A549 (cell line): ENCODE data around the gene C19orf81.

ENCODE experiments used
- CHD2 ChIP-seq: fragments of 150-350 bp; IDR thresholded peaks from 2 replicates; pipeline ENCODE4 v1.6.1; 2014; ENCODE audit warnings: low read length; ENCODE audit not compliant: partially characterized antibody
- CTCF ChIP-seq: fragments of >200 bp; sonication (Bioruptor Twin); formaldehyde crosslinking; IDR thresholded peaks from 3 replicates; pipeline ENCODE4 v1.5.1; 2016
- HDAC2 ChIP-seq: fragments of 200-600 bp; sonication (generic); IDR thresholded peaks from 2 replicates; pipeline ENCODE4 v1.6.1; 2016
- HEYL ChIP-seq: fragments of 250-450 bp; sonication (Bioruptor Pico); IDR thresholded peaks from 2 replicates; pipeline ENCODE4 v1.8.0; 2021; ENCODE audit warnings: mild to moderate bottlenecking, moderate library complexity
- JUN ChIP-seq, 2 experiments: fragments of >200 bp; sonication (Bioruptor Twin); formaldehyde crosslinking; IDR thresholded peaks; 2 replicates in 1 of 2; 3 replicates in 1 of 2; pipeline ENCODE4 v1.6.1; 2016 to 2017
- POLR2A ChIP-seq: IDR thresholded peaks from 2 replicates; pipeline ENCODE4 v1.6.1; 2012; ENCODE audit warnings: mild to moderate bottlenecking, low read length
- RAD21 ChIP-seq, 2 experiments: fragments of >200 bp in 1 of 2; sonication (Bioruptor Twin) in 1 of 2; formaldehyde crosslinking in 1 of 2; IDR thresholded peaks in 1 of 2; conservative IDR thresholded peaks in 1 of 2; 2 replicates in 1 of 2; 3 replicates in 1 of 2; pipeline ENCODE4 v1.6.1; 2012 to 2018; ENCODE audit warnings: inconsistent platforms in 1 of 2
- TF ChIP-seq, protein P1 (sequence below): fragments of 200-600 bp; sonication (generic); IDR thresholded peaks from 2 replicates; pipeline ENCODE4 v1.6.1; 2016; ENCODE audit warnings: antibody characterized with exemption, mild to moderate bottlenecking, moderate library complexity
- TF ChIP-seq, protein P2 (sequence below): fragments of 450-650 bp; IDR thresholded peaks from 2 replicates; pipeline ENCODE4 v1.6.1; 2014; ENCODE audit warnings: antibody characterized with exemption

DNA sequence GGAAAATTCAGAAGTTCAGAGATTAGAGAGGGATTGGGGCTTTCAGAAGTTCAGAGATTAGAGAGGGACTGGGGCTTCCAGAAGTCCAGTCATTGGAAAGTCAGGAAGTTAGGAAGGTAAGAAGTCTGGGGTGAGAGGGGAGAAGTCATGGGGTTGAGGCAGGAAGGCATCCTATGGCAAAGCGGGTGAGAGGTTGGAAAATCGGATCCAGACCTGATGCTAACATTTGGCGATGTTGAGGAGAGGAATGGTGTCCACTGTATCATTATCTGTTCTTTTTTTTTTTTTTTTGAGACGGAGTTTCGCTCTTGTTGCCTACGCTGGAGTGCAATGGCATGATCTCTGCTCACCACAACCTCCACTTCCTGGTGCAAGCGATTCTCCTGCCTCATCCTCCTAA lies 20.7 kb upstream of the C19orf81 start:
- no peak for TF ChIP-seq JUN (IDR thresholded peaks at IDR 0.05)
- TF ChIP-seq HEYL, result no peak
- TF ChIP-seq HDAC2, result no peak
- no peak for TF ChIP-seq CTCF
- TF ChIP-seq POLR2A, result no peak
- TF ChIP-seq, protein P1, sequence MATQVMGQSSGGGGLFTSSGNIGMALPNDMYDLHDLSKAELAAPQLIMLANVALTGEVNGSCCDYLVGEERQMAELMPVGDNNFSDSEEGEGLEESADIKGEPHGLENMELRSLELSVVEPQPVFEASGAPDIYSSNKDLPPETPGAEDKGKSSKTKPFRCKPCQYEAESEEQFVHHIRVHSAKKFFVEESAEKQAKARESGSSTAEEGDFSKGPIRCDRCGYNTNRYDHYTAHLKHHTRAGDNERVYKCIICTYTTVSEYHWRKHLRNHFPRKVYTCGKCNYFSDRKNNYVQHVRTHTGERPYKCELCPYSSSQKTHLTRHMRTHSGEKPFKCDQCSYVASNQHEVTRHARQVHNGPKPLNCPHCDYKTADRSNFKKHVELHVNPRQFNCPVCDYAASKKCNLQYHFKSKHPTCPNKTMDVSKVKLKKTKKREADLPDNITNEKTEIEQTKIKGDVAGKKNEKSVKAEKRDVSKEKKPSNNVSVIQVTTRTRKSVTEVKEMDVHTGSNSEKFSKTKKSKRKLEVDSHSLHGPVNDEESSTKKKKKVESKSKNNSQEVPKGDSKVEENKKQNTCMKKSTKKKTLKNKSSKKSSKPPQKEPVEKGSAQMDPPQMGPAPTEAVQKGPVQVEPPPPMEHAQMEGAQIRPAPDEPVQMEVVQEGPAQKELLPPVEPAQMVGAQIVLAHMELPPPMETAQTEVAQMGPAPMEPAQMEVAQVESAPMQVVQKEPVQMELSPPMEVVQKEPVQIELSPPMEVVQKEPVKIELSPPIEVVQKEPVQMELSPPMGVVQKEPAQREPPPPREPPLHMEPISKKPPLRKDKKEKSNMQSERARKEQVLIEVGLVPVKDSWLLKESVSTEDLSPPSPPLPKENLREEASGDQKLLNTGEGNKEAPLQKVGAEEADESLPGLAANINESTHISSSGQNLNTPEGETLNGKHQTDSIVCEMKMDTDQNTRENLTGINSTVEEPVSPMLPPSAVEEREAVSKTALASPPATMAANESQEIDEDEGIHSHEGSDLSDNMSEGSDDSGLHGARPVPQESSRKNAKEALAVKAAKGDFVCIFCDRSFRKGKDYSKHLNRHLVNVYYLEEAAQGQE, result no peak
- no peak for TF ChIP-seq CHD2
- TF ChIP-seq, protein P2, sequence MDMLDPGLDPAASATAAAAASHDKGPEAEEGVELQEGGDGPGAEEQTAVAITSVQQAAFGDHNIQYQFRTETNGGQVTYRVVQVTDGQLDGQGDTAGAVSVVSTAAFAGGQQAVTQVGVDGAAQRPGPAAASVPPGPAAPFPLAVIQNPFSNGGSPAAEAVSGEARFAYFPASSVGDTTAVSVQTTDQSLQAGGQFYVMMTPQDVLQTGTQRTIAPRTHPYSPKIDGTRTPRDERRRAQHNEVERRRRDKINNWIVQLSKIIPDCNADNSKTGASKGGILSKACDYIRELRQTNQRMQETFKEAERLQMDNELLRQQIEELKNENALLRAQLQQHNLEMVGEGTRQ, result no peak
- no peak for TF ChIP-seq RAD21 (conservative IDR thresholded peaks at IDR 0.05 in 1 of 2, IDR thresholded peaks at IDR 0.05 in 1 of 2)
